ENCODE results near the gene LIN9.
"Not testable (repeated sequence)": the region's sequence is repeated elsewhere in the genome, so short reads cannot be mapped to it uniquely, and the experiment has no call there.

LIN9 gene

GRCh38 chr1:226203655-226204054 is 105.3 kb downstream of the LIN9 start:
- peaks cover 0 to 5% of the 10 kb centered on the region in 2 experiments for H3K4me1 ChIP-seq (ENCODE audit: control insufficient read depth in 1 of 2, insufficient read depth in 1 of 2, low read depth in 1 of 2, low read length in 1 of 2)
- H3K27ac ChIP-seq: no peak overlapping the region
- TF ChIP-seq CTCF (IDR thresholded peaks at IDR 0.05): no peak
- no peaks in the 10 kb centered on the region for H3K27me3 ChIP-seq
- H3K36me3 ChIP-seq: no peaks in the 10 kb centered on the region
- no peaks in the 10 kb centered on the region for H3K9me3 ChIP-seq
- H3K4me3 ChIP-seq (ENCODE audit: low read depth in 1 of 2, low read length in 1 of 2): no peak overlapping the region

GRCh38 chr1:226203240-226203639 is 105.7 kb downstream of the LIN9 start:
- Histone ChIP-seq H3K4me3 (ENCODE audit: low read depth in 1 of 2, low read length in 1 of 2) (no peak overlapping the region), H3K27ac (no peak overlapping the region), H3K36me3 (no peaks in the 10 kb centered on the region), H3K27me3 (no peaks in the 10 kb centered on the region), H3K9me3 (no peaks in the 10 kb centered on the region), H3K4me1 (ENCODE audit: control insufficient read depth in 1 of 2, insufficient read depth in 1 of 2, low read depth in 1 of 2, low read length in 1 of 2) (peaks cover 0 to 5% of the 10 kb centered on the region in 2 experiments)
- TF ChIP-seq CTCF (IDR thresholded peaks at IDR 0.05): no peak

GRCh38 chr1:226202666-226203065 is 106.3 kb downstream of the LIN9 start:
- H3K27ac ChIP-seq; H3K4me3 ChIP-seq (ENCODE audit: low read depth in 1 of 2, low read length in 1 of 2); H3K36me3 ChIP-seq; H3K27me3 ChIP-seq; H3K9me3 ChIP-seq; H3K4me1 ChIP-seq (ENCODE audit: control insufficient read depth in 1 of 2, insufficient read depth in 1 of 2, low read depth in 1 of 2, low read length in 1 of 2): not testable (repeated sequence)

GRCh38 chr1:226202246-226202645 is 106.7 kb downstream of the LIN9 start:
- Histone ChIP-seq H3K9me3 (no peaks in the 10 kb centered on the region), H3K4me1 (ENCODE audit: control insufficient read depth in 1 of 2, insufficient read depth in 1 of 2, low read depth in 1 of 2, low read length in 1 of 2) (peaks cover 0 to 5% of the 10 kb centered on the region in 2 experiments), H3K36me3 (no peaks in the 10 kb centered on the region), H3K27ac (no peak overlapping the region), H3K4me3 (ENCODE audit: low read depth in 1 of 2, low read length in 1 of 2) (no peak overlapping the region), H3K27me3 (no peaks in the 10 kb centered on the region)
- TF ChIP-seq CTCF (IDR thresholded peaks at IDR 0.05): no peak

- H3K36me3 ChIP-seq: no peaks in the 10 kb centered on the region
- no peak for TF ChIP-seq CTCF (IDR thresholded peaks at IDR 0.05)
- H3K4me3 ChIP-seq (ENCODE audit: low read depth in 1 of 2, low read length in 1 of 2): no peak overlapping the region
- no peaks in the 10 kb centered on the region for H3K27me3 ChIP-seq
- H3K27ac ChIP-seq: no peak overlapping the region
- no peaks in the 10 kb centered on the region for H3K9me3 ChIP-seq
- peaks cover 0 to 5% of the 10 kb centered on the region in 2 experiments for H3K4me1 ChIP-seq (ENCODE audit: control insufficient read depth in 1 of 2, insufficient read depth in 1 of 2, low read depth in 1 of 2, low read length in 1 of 2)
Measured at GRCh38 chr1:226201029-226201593, 107.9 kb downstream of the LIN9 start.

GRCh38 chr1:226199971-226200370 is 109.0 kb downstream of the LIN9 start:
- no peak overlapping the region for H3K27ac ChIP-seq
- TF ChIP-seq CTCF (IDR thresholded peaks at IDR 0.05): no peak

More at GRCh38 chr1:226199971-226200370, 109.0 kb downstream of the LIN9 start:
- H3K36me3 ChIP-seq: no peaks in the 10 kb centered on the region
- H3K4me3 ChIP-seq (ENCODE audit: low read depth in 1 of 2, low read length in 1 of 2): no peak overlapping the region
- no peaks in the 10 kb centered on the region for H3K9me3 ChIP-seq
- peaks cover 0 to 5% of the 10 kb centered on the region in 2 experiments for H3K4me1 ChIP-seq (ENCODE audit: control insufficient read depth in 1 of 2, insufficient read depth in 1 of 2, low read depth in 1 of 2, low read length in 1 of 2)
- no peaks in the 10 kb centered on the region for H3K27me3 ChIP-seq

Data from neutrophil (primary cell).